Fibroblast of pulmonary artery (primary cell): ENCODE measurements around the gene CACNB2.
"Not testable (repeated sequence)": the region's sequence is repeated elsewhere in the genome, so short reads cannot be mapped to it uniquely, and the experiment has no call there.

ENCODE experiments used
- DNase-seq: peaks from one replicate; pipeline ENCODE4 v3.0.0-alpha.2; 2010; ENCODE audit warnings: low read depth
- H3K4me3 ChIP-seq: replicated peaks from 2 replicates; pipeline ENCODE4 v1.5.1; 2011; ENCODE audit warnings: low read depth, mild to moderate bottlenecking, control low read depth, low read length, moderate library complexity
- TF ChIP-seq, protein P1 (sequence below): IDR thresholded peaks from 2 replicates; pipeline ENCODE4 v1.5.1; 2011; ENCODE audit warnings: mild to moderate bottlenecking, control low read depth, low read length, inconsistent platforms; ENCODE audit errors: missing control alignments

CACNB2 gene

DNA sequence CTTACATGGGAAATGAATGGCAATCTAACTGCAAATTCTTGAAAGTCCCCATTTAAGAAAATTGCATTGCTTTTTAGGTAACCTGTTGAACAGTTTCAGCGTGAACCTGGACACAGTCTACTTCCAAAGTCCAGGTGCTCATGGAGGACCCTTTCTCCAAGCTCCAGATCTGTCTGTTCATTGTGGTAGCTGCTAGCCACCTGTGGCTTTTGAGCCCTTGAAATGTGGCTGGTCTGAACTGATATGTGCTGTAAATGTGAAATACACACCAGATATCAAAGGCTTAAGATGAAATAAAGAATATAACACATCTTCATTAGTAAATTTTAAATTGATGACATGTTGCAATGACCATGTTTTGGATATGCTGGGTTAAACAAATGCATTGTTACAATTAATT lies 4.2 kb downstream of the CACNB2 start:
- H3K4me3 ChIP-seq: no peak overlapping the region
- no peak for DNase-seq
- TF ChIP-seq, protein P1, sequence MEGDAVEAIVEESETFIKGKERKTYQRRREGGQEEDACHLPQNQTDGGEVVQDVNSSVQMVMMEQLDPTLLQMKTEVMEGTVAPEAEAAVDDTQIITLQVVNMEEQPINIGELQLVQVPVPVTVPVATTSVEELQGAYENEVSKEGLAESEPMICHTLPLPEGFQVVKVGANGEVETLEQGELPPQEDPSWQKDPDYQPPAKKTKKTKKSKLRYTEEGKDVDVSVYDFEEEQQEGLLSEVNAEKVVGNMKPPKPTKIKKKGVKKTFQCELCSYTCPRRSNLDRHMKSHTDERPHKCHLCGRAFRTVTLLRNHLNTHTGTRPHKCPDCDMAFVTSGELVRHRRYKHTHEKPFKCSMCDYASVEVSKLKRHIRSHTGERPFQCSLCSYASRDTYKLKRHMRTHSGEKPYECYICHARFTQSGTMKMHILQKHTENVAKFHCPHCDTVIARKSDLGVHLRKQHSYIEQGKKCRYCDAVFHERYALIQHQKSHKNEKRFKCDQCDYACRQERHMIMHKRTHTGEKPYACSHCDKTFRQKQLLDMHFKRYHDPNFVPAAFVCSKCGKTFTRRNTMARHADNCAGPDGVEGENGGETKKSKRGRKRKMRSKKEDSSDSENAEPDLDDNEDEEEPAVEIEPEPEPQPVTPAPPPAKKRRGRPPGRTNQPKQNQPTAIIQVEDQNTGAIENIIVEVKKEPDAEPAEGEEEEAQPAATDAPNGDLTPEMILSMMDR: no peak

DNA sequence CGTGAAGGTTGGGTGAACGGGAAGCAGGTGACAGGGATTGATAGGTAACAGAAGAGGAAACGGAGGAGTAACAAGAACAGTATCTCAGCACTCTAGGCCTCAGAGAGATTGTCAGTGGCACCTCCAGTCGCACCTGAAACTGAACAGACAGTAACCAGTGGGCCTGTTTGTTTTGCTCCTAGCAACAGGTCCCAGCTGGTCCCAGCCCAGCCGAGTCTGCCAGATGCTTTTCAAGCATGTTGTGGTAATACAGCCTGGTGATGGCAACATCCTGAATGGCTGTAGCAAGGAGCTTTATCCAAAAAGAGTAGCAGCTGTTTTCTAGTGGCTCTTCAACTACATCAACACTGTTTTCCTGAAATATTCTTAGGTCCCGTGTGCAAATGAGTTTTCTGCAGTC lies 4.7 kb downstream of the CACNB2 start:
- TF ChIP-seq, protein P1: no peak
- peak; percentile 54 for DNase-seq
- no peak overlapping the region for H3K4me3 ChIP-seq

DNA sequence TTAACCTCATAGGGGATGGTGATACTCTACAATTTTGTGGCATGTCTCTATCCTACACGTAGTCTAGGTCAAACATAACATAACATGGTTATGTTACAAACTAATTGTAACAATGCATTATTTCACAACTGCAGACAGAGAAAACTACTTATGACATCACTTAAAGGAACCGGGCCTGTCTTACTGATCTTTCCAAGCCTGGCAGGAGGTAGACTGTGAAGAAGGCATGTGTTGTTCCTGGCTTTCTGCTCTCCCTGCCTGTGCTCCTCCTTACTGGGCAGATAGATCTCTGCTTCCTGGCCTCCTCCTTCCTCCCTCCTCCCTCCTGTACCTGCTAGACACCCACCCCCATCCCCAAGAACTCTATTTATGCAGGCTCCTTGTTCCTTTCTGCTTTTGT lies 5.4 kb downstream of the CACNB2 start:
- peak; percentile 69 for DNase-seq
- H3K4me3 ChIP-seq: no peak overlapping the region
- TF ChIP-seq, protein P1: no peak

DNA sequence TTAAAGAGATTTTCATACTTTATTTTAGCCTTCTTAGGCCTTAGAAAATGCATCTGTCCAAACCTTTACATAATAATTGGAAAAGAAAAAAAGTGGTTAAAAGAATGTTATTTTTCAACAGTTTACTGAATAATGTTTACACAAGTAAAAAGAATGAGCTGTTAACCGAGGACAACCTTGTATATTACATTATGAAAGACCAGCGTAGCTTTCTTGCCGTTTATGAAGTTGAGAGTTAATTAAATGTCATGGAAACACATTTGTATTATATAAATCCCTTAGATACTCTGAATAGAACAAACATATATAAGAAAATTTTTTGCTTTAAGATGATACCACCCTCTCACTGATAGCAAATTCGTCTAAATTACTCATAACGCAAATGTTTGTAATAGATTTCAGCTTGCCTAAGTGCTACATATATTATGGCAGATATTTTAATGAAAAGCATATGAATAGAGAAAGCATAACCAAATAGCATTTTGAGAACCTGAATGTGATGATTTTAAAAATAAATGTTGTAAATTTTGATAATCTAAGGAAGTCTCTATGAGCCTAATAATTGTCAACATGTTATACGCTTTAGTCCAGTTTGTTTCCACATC lies 9.1 kb downstream of the CACNB2 start:
- TF ChIP-seq, protein P1: no peak
- no peak overlapping the region for H3K4me3 ChIP-seq
- DNase-seq: no peak

DNA sequence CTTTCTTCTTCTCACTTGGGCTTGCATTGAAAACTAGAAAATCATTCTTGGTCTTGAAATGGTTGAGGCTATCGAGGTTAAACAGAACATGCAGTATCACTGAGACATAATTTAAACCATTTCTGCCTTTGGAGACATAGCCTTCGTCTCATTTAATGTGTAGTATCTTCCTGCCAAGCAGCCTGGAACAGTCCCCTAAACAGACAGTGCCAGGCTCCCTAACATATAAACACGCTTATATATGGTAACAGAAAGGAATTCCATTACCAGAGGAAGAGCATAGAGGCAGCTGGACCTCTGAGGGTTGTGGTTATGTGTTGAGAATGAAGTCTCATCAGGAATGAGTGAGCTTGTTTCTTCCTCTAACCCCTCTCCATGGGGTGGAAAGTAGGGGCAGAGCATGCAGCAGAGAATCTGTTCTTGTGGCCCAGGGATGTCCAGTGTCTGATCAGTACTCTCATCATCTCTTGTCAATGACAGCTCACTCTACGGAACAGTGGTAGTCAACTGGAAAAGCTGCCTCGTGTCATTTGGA lies 11.2 kb downstream of the CACNB2 start:
- DNase-seq: no peak
- TF ChIP-seq, protein P1: no peak
- H3K4me3 ChIP-seq: no peak overlapping the region

DNA sequence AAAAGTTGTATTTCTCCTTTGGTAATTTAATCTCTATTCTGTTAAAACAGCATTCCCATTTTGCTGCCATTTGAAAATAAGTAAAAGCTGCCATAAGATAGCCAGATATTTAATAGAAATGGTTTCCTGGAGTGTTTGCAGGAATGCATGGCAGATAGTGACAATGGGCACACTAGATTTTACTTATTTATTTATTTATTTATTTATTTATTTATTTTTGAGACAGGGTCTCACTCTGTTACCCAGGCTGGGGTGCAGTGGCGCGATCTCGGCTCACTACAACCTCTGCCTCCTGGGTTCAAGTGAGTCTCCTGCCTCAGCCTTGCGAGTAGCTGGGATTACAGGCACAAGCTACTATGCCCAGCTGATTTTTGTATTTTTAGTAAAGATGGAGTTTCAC lies 13.2 kb downstream of the CACNB2 start:
- DNase-seq, H3K4me3 ChIP-seq: not testable (repeated sequence)

DNA sequence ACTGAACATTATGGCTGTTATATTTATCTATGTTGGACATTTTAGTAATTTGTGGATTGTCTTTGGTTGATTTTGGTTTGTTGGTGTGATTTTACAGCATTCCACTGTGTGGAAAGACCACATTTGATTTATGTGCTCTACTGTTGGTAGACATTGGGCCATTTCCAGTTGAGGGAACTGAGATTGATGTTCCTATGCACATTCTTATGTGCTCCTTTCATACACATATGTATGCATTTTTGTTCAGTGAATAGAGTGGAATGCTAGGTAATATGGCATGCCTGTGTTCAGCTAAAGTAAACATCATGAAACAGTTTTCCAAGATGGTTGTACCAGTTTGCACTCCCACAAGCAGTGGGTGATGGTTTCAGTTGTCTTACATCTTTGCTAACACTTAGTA lies 15.1 kb downstream of the CACNB2 start:
- H3K4me3 ChIP-seq: no peak overlapping the region
- TF ChIP-seq, protein P1: no peak
- DNase-seq: no peak

DNA sequence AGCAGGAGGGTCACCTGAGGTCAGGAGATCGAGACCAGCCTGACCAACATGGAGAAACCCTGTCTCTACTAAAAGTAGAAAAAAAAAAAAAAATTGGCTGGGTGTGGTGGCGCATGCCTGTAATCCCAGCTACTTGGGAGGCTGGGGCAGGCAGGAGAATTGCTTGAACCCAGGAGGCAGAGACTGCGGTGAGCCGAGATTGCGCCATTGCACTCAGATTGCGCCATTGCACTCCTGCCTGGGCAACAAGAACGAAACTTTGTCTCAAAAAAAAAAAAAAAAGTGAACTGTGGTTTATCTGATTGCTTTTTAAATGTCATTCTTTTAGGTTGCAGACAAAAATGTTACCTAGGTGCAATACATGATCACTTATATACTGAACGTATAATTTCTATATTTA lies 16.6 kb downstream of the CACNB2 start:
- not testable (repeated sequence) for H3K4me3 ChIP-seq, DNase-seq
